ENCODE measurements around the gene SLF2.

Gene SLF2

GRCh38 chr10:100962351-100963080 lies 49.8 kb downstream of the SLF2 start:
- TF ChIP-seq YY1 (IDR thresholded peaks at IDR 0.05; ENCODE audit: insufficient read depth, insufficient read length) (no peak), ZNF274 (IDR thresholded peaks at IDR 0.05; ENCODE audit: low read depth, low read length) (no peak), SUZ12 (IDR thresholded peaks at IDR 0.05; ENCODE audit: extremely low read depth, insufficient read depth, insufficient read length) (no peak)
- no peaks in the 10 kb centered on the region for H3K9me3 ChIP-seq (ENCODE audit: insufficient read depth, low read length)
- peaks cover 2% of the 10 kb centered on the region for H3K4me1 ChIP-seq (ENCODE audit: insufficient read depth, insufficient read length)
- DNase-seq (ENCODE audit: low read depth, low spot score): no peak
- H3K9ac ChIP-seq (ENCODE audit: insufficient read length, low read depth): no peak overlapping the region
- peaks cover 30% of the 10 kb centered on the region for H3K36me3 ChIP-seq (ENCODE audit: insufficient read depth, insufficient read length, low read length)
- no peak overlapping the region for H3K4me3 ChIP-seq (ENCODE audit: insufficient read length, low read depth)
- H3K27me3 ChIP-seq (ENCODE audit: insufficient read depth, insufficient read length): no peaks in the 10 kb centered on the region

- Histone ChIP-seq H3K36me3 (ENCODE audit: insufficient read depth, insufficient read length, low read length) (peaks cover 23% of the 10 kb centered on the region), H3K4me1 (ENCODE audit: insufficient read depth, insufficient read length) (peaks cover 2% of the 10 kb centered on the region), H3K9me3 (ENCODE audit: insufficient read depth, low read length) (no peaks in the 10 kb centered on the region), H3K9ac (ENCODE audit: insufficient read length, low read depth) (no peak overlapping the region), H3K4me3 (ENCODE audit: insufficient read length, low read depth) (no peak overlapping the region), H3K27me3 (ENCODE audit: insufficient read depth, insufficient read length) (no peaks in the 10 kb centered on the region)
- DNase-seq (ENCODE audit: low read depth, low spot score): no peak
- TF ChIP-seq ZNF274 (IDR thresholded peaks at IDR 0.05; ENCODE audit: low read depth, low read length): no peak
- TF ChIP-seq YY1 (IDR thresholded peaks at IDR 0.05; ENCODE audit: insufficient read depth, insufficient read length): no peak
- no peak for TF ChIP-seq SUZ12 (IDR thresholded peaks at IDR 0.05; ENCODE audit: extremely low read depth, insufficient read depth, insufficient read length)
Observed at GRCh38 chr10:100963826-100964225, 51.1 kb downstream of the SLF2 start.

GRCh38 chr10:100965820-100966219 lies 53.1 kb downstream of the SLF2 start:
- no peak for TF ChIP-seq SUZ12 (IDR thresholded peaks at IDR 0.05; ENCODE audit: extremely low read depth, insufficient read depth, insufficient read length)
- TF ChIP-seq YY1 (IDR thresholded peaks at IDR 0.05; ENCODE audit: insufficient read depth, insufficient read length): no peak
- TF ChIP-seq ZNF274 (IDR thresholded peaks at IDR 0.05; ENCODE audit: low read depth, low read length): no peak
- no peak overlapping the region for H3K4me3 ChIP-seq (ENCODE audit: insufficient read length, low read depth)
- peaks cover 6% of the 10 kb centered on the region for H3K27me3 ChIP-seq (ENCODE audit: insufficient read depth, insufficient read length)
- no peak overlapping the region for H3K9ac ChIP-seq (ENCODE audit: insufficient read length, low read depth)
- no peak for DNase-seq (ENCODE audit: low read depth, low spot score)
- H3K36me3 ChIP-seq (ENCODE audit: insufficient read depth, insufficient read length, low read length): peaks cover 12% of the 10 kb centered on the region
- no peaks in the 10 kb centered on the region for H3K9me3 ChIP-seq (ENCODE audit: insufficient read depth, low read length)
- H3K4me1 ChIP-seq (ENCODE audit: insufficient read depth, insufficient read length): peaks cover 12% of the 10 kb centered on the region

DNA sequence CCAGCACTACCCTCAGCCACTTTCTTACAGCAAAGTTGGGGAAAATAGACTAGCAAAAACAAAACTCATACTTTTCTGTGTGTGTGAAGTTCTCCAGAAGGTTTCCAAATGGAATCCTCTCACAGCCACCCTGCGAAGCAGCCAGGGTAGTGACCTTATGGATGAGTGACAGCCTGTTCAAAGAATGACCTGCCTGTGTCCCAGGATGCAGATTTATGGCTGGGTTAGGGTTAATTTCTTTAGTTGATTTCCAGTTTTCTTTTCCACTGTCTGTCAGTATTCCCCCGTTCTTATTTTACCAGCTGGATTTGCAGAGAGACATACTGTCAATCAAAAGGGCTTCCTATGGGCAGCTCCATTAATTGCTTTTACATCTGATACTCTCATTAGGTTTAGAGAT lies 54.1 kb downstream of the SLF2 start:
- H3K4me1 ChIP-seq (ENCODE audit: insufficient read depth, insufficient read length): peaks cover 18% of the 10 kb centered on the region
- no peak overlapping the region for H3K4me3 ChIP-seq (ENCODE audit: insufficient read length, low read depth)
- peaks cover 9% of the 10 kb centered on the region for H3K36me3 ChIP-seq (ENCODE audit: insufficient read depth, insufficient read length, low read length)
- no peak for DNase-seq (ENCODE audit: low read depth, low spot score)
- no peak overlapping the region for H3K9ac ChIP-seq (ENCODE audit: insufficient read length, low read depth)
- TF ChIP-seq ZNF274 (IDR thresholded peaks at IDR 0.05; ENCODE audit: low read depth, low read length) (no peak), SUZ12 (IDR thresholded peaks at IDR 0.05; ENCODE audit: extremely low read depth, insufficient read depth, insufficient read length) (no peak), YY1 (IDR thresholded peaks at IDR 0.05; ENCODE audit: insufficient read depth, insufficient read length) (no peak)
- H3K27me3 ChIP-seq (ENCODE audit: insufficient read depth, insufficient read length): peaks cover 6% of the 10 kb centered on the region
- no peaks in the 10 kb centered on the region for H3K9me3 ChIP-seq (ENCODE audit: insufficient read depth, low read length)

- H3K9me3 ChIP-seq (ENCODE audit: insufficient read depth, low read length): no peaks in the 10 kb centered on the region
- H3K4me3 ChIP-seq (ENCODE audit: insufficient read length, low read depth): no peak overlapping the region
- no peak for TF ChIP-seq SUZ12 (IDR thresholded peaks at IDR 0.05; ENCODE audit: extremely low read depth, insufficient read depth, insufficient read length)
- TF ChIP-seq YY1 (IDR thresholded peaks at IDR 0.05; ENCODE audit: insufficient read depth, insufficient read length): no peak
- no peak for TF ChIP-seq ZNF274 (IDR thresholded peaks at IDR 0.05; ENCODE audit: low read depth, low read length)
- DNase-seq (ENCODE audit: low read depth, low spot score): no peak
- H3K9ac ChIP-seq (ENCODE audit: insufficient read length, low read depth): no peak overlapping the region
- peaks cover 4% of the 10 kb centered on the region for H3K36me3 ChIP-seq (ENCODE audit: insufficient read depth, insufficient read length, low read length)
- peaks cover 6% of the 10 kb centered on the region for H3K27me3 ChIP-seq (ENCODE audit: insufficient read depth, insufficient read length)
- H3K4me1 ChIP-seq (ENCODE audit: insufficient read depth, insufficient read length): peaks cover 20% of the 10 kb centered on the region
Observed at GRCh38 chr10:100967332-100967731, 54.6 kb downstream of the SLF2 start.

GRCh38 chr10:100968062-100968736 lies 55.4 kb downstream of the SLF2 start:
- TF ChIP-seq YY1 (IDR thresholded peaks at IDR 0.05; ENCODE audit: insufficient read depth, insufficient read length): no peak
- no peak for TF ChIP-seq SUZ12 (IDR thresholded peaks at IDR 0.05; ENCODE audit: extremely low read depth, insufficient read depth, insufficient read length)
- TF ChIP-seq ZNF274 (IDR thresholded peaks at IDR 0.05; ENCODE audit: low read depth, low read length): no peak
- no peak overlapping the region for H3K9ac ChIP-seq (ENCODE audit: insufficient read length, low read depth)
- peaks cover 6% of the 10 kb centered on the region for H3K27me3 ChIP-seq (ENCODE audit: insufficient read depth, insufficient read length)
- no peak for DNase-seq (ENCODE audit: low read depth, low spot score)
- no peaks in the 10 kb centered on the region for H3K9me3 ChIP-seq (ENCODE audit: insufficient read depth, low read length)
- H3K4me3 ChIP-seq (ENCODE audit: insufficient read length, low read depth): no peak overlapping the region
- H3K4me1 ChIP-seq (ENCODE audit: insufficient read depth, insufficient read length): peaks cover 26% of the 10 kb centered on the region
- H3K36me3 ChIP-seq (ENCODE audit: insufficient read depth, insufficient read length, low read length): no peaks in the 10 kb centered on the region

- DNase-seq (ENCODE audit: low read depth, low spot score): no peak
- Histone ChIP-seq H3K4me3 (ENCODE audit: insufficient read length, low read depth) (peak overlapping the region; percentile 15), H3K36me3 (ENCODE audit: insufficient read depth, insufficient read length, low read length) (no peaks in the 10 kb centered on the region), H3K9me3 (ENCODE audit: insufficient read depth, low read length) (no peaks in the 10 kb centered on the region), H3K4me1 (ENCODE audit: insufficient read depth, insufficient read length) (peaks cover 26% of the 10 kb centered on the region), H3K9ac (ENCODE audit: insufficient read length, low read depth) (peak overlapping the region; percentile 37), H3K27me3 (ENCODE audit: insufficient read depth, insufficient read length) (peaks cover 6% of the 10 kb centered on the region)
- TF ChIP-seq SUZ12 (IDR thresholded peaks at IDR 0.05; ENCODE audit: extremely low read depth, insufficient read depth, insufficient read length) (no peak), YY1 (IDR thresholded peaks at IDR 0.05; ENCODE audit: insufficient read depth, insufficient read length) (no peak), ZNF274 (IDR thresholded peaks at IDR 0.05; ENCODE audit: low read depth, low read length) (no peak)
Observed at GRCh38 chr10:100968863-100969186, 56.1 kb downstream of the SLF2 start.
